ENCODE measurements around the gene GNA14.
"Not testable (repeated sequence)": the region's sequence is repeated elsewhere in the genome, so short reads cannot be mapped to it uniquely, and the experiment has no call there.

The GNA14 gene

GRCh38 chr9:77531400-77531799, 116.7 kb downstream of the GNA14 start:
- no peak for DNase-seq

GRCh38 chr9:77523891-77524290, 124.2 kb downstream of the GNA14 start:
- DNase-seq, result no peak

GRCh38 chr9:77521091-77521490, 127.0 kb downstream of the GNA14 start:
- DNase-seq, result no peak

GRCh38 chr9:77518688-77519087, 129.4 kb downstream of the GNA14 start:
- no peak for DNase-seq

- DNase-seq, result no peak
These were observed 131.3 kb downstream of the GNA14 start for GRCh38 chr9:77516781-77517180.

- no peak for DNase-seq
These were observed 133.0 kb downstream of the GNA14 start for GRCh38 chr9:77514886-77515711.

GRCh38 chr9:77513457-77513856, 134.7 kb downstream of the GNA14 start:
- no peak for DNase-seq

- DNase-seq, result peak; percentile 5 to 9
These were observed 135.2 kb downstream of the GNA14 start for GRCh38 chr9:77512876-77513275.

GRCh38 chr9:77511525-77511924, 136.6 kb downstream of the GNA14 start:
- DNase-seq, result no peak

GRCh38 chr9:77510666-77511065, 137.5 kb downstream of the GNA14 start:
- no peak for DNase-seq

GRCh38 chr9:77508396-77508795, 139.7 kb downstream of the GNA14 start:
- DNase-seq, result no peak

GRCh38 chr9:77507212-77507961, 140.7 kb downstream of the GNA14 start:
- no peak for DNase-seq

GRCh38 chr9:77505232-77505631, 142.9 kb downstream of the GNA14 start:
- DNase-seq, result no peak

- no peak for DNase-seq
These were observed 145.6 kb downstream of the GNA14 start for GRCh38 chr9:77502568-77502967.

GRCh38 chr9:77498891-77499290, 149.2 kb downstream of the GNA14 start:
- no peak for DNase-seq

GRCh38 chr9:77497322-77498198, 150.6 kb downstream of the GNA14 start:
- DNase-seq, result no peak

GRCh38 chr9:77495834-77496671, 152.1 kb downstream of the GNA14 start:
- DNase-seq, result no peak

GRCh38 chr9:77490279-77490678, 157.8 kb downstream of the GNA14 start:
- DNase-seq, result not testable (repeated sequence)

GRCh38 chr9:77489405-77490163, 158.5 kb downstream of the GNA14 start:
- DNase-seq, result not testable (repeated sequence)

- no peak for DNase-seq
These were observed 159.5 kb downstream of the GNA14 start for GRCh38 chr9:77488439-77489126.

- DNase-seq, result no peak
These were observed 161.2 kb downstream of the GNA14 start for GRCh38 chr9:77486968-77487367.
